22Rv1 (cell line): ENCODE measurements around the gene MRC1.

Experiments used
- CTCF ChIP-seq: fragments of 450-650 bp; IDR thresholded peaks from 2 replicates; pipeline ENCODE4 v1.5.1; 2017; ENCODE audit warnings: mild to moderate bottlenecking
- ZFX ChIP-seq: fragments of 450-650 bp; IDR thresholded peaks from 2 replicates; pipeline ENCODE4 v1.6.1; 2017; ENCODE audit warnings: antibody characterized with exemption, borderline replicate concordance

GRCh38 chr10:17833656-17834055 lies 24.5 kb downstream of the MRC1 start:
- TF ChIP-seq CTCF: no peak
- TF ChIP-seq ZFX: no peak
